CD4-positive, alpha-beta T cell (primary cell): Measurements from ENCODE around the gene DRAM1. TPM values are rescaled to one million over a fixed set of nuclear protein-coding genes. Genes with fewer than 3 reads are reported as not detected.

Experiments
- ATAC-seq: fragments of 200-7000 bp; cut with Tn5 transposase; one replicate; pipeline ENCODE4 v1.10.0; 2022; ENCODE audit warnings: mild to moderate bottlenecking; ENCODE audit not compliant: poor library complexity
- CTCF ChIA-PET: fragments of 350-600 bp; sonication (Branson Sonifier 250); formaldehyde crosslinking; loops from one replicate; lab custom pipeline; 2021; ENCODE audit warnings: antibody characterized with exemption, inconsistent platforms; lab: Charles Lee
- POLR2A ChIA-PET: fragments of 350-600 bp; sonication (Branson Sonifier 250); formaldehyde crosslinking; loops from one replicate; lab custom pipeline; 2021; ENCODE audit warnings: antibody characterized with exemption, inconsistent platforms; lab: Charles Lee
- DNase-seq, 14 experiments: peaks; one replicate each; pipeline ENCODE4 v3.0.0-alpha.2; 2013 to 2020; ENCODE audit warnings: mixed read lengths in 2 of 14
- H3K27ac ChIP-seq, 2 donors: one replicate each; pipeline versions ENCODE4 v1.5.1 to v1.7.0; 2013; ENCODE audit warnings: low read length in 2 of 2, low read depth in 1 of 2, mild to moderate bottlenecking in 1 of 2
- H3K27me3 ChIP-seq, 2 experiments: 1 replicate in 1 of 2; 2 replicates in 1 of 2; pipeline versions ENCODE4 v1.6.1 to v1.7.0; 2013; ENCODE audit warnings: low read length in 2 of 2, control low read depth in 1 of 2, mild to moderate bottlenecking in 1 of 2, moderate library complexity in 1 of 2; ENCODE audit not compliant: insufficient read depth in 2 of 2, control insufficient read depth in 1 of 2
- H3K36me3 ChIP-seq: one replicate; pipeline ENCODE4 v1.6.1; 2013; ENCODE audit warnings: low read length, control low read depth; ENCODE audit not compliant: insufficient read depth
- H3K4me1 ChIP-seq: one replicate; pipeline ENCODE4 v1.6.1; 2013; ENCODE audit warnings: low read length, control low read depth; ENCODE audit not compliant: insufficient read depth
- H3K4me3 ChIP-seq: one replicate; pipeline ENCODE4 v1.5.1; 2013; ENCODE audit warnings: mild to moderate bottlenecking, low read length, moderate library complexity
- H3K9me3 ChIP-seq, 2 experiments: 1 replicate in 1 of 2; 2 replicates in 1 of 2; pipeline versions ENCODE4 v1.6.1 to v1.7.0; 2013; ENCODE audit warnings: low read length in 2 of 2, mild to moderate bottlenecking in 2 of 2, control low read depth in 1 of 2, moderate library complexity in 1 of 2; ENCODE audit not compliant: control insufficient read depth in 1 of 2, insufficient read depth in 1 of 2
- H3K27ac Mint-ChIP-seq: one replicate; pipeline ENCODE4 v1.8.0; 2020; ENCODE audit warnings: mixed read lengths
- H3K27me3 Mint-ChIP-seq: one replicate; pipeline ENCODE4 v1.8.0; 2021; ENCODE audit warnings: mixed read lengths
- H3K36me3 Mint-ChIP-seq: one replicate; pipeline ENCODE4 v1.8.0; 2021; ENCODE audit warnings: low read depth, mixed read lengths
- H3K4me1 Mint-ChIP-seq: one replicate; pipeline ENCODE4 v1.8.0; 2021; ENCODE audit warnings: low read depth, mixed read lengths
- H3K4me3 Mint-ChIP-seq: one replicate; pipeline ENCODE4 v1.8.0; 2020; ENCODE audit warnings: mild to moderate bottlenecking, mixed read lengths
- H3K9me3 Mint-ChIP-seq: one replicate; pipeline ENCODE4 v1.8.0; 2020; ENCODE audit warnings: mixed read lengths
- intact Hi-C, 2 experiments: fragments of 100-400 bp; cut with DNase I in 1 of 2; cut with micrococcal nuclease in 1 of 2; formaldehyde crosslinking; loops; one replicate each; pipeline versions ENCODE4 v1.15.1 to v1.9.0; 2023 to 2025; cut with DNase I, micrococcal nuclease
- total RNA-seq, 174 experiments: library from RNA in 2 of 174; stranded (reverse) in 2 of 174; gene quantifications; one replicate each; pipeline ENCODE4 v1.2.3 and lab custom pipeline; 2021 to 2026
- TF ChIP-seq, protein P1 (sequence below): fragments of 200-600 bp; IDR thresholded peaks from one replicate; pipeline ENCODE4 v1.8.0; 2022; ENCODE audit warnings: antibody characterized with exemption, mild to moderate bottlenecking

Gene DRAM1
- total RNA-seq, 2 experiments from 2014 or later = 1.3 to 1.6 TPM

DNA sequence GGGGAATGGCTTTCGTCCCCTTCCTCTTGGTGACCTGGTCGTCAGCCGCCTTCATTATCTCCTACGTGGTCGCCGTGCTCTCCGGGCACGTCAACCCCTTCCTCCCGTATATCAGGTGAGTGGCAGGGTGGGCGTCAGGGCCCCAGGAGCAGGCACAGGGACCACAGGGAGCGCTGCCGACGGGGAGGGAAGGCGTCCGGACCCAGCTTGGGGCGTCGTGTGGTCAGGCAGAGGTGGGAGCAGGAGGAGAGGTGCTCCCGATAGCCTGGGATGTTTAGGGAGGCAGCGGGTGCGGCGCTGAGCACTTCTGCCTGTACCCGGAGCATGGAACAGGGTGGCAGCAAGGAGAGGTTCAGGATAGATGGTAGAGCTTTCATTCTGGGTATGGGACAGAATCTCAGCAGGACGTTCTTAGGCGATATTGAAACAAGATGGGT is 444 bp downstream of the DRAM1 start:
- no peaks in the 10 kb centered on the region for H3K27me3 Mint-ChIP-seq
- H3K36me3 ChIP-seq = no peaks in the 10 kb centered on the region
- no peaks in the 10 kb centered on the region for H3K36me3 Mint-ChIP-seq
- TF ChIP-seq, protein P1, sequence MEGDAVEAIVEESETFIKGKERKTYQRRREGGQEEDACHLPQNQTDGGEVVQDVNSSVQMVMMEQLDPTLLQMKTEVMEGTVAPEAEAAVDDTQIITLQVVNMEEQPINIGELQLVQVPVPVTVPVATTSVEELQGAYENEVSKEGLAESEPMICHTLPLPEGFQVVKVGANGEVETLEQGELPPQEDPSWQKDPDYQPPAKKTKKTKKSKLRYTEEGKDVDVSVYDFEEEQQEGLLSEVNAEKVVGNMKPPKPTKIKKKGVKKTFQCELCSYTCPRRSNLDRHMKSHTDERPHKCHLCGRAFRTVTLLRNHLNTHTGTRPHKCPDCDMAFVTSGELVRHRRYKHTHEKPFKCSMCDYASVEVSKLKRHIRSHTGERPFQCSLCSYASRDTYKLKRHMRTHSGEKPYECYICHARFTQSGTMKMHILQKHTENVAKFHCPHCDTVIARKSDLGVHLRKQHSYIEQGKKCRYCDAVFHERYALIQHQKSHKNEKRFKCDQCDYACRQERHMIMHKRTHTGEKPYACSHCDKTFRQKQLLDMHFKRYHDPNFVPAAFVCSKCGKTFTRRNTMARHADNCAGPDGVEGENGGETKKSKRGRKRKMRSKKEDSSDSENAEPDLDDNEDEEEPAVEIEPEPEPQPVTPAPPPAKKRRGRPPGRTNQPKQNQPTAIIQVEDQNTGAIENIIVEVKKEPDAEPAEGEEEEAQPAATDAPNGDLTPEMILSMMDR = no peak
- no peaks in the 10 kb centered on the region for H3K27me3 ChIP-seq
- intact Hi-C loops = loop anchor here in 1 of 2 experiments (5.0 to 10.0 kb wide), 2 partner anchors 187 to 244 kb away; partner anchors contain the start of genes NUP37, PARPBP and WASHC3
- ChIA-PET POLR2A (interaction anchor here (0.9 to 1.7 kb wide), 2 partner anchors 13 to 48 kb away, joined by 3 to 7 read pairs; no protein-coding TSS in a partner anchor), CTCF (interaction anchor here (1.2 to 1.3 kb wide), 4 partner anchors 38 to 118 kb away, joined by 3 to 5 read pairs (median 4); no protein-coding TSS in a partner anchor)
- H3K4me3 ChIP-seq = peak overlapping the region; percentile 79
- H3K4me1 Mint-ChIP-seq = peaks cover 7% of the 10 kb centered on the region
- no peak overlapping the region for H3K27ac ChIP-seq
- H3K9me3 ChIP-seq = no peaks in the 10 kb centered on the region
- peak in 1 of 14 experiments; percentile 15 for DNase-seq
- H3K4me1 ChIP-seq = peaks cover 18% of the 10 kb centered on the region
- ATAC-seq = peak; percentile 18
- H3K27ac Mint-ChIP-seq = peak overlapping the region; percentile 72
- H3K9me3 Mint-ChIP-seq = no peaks in the 10 kb centered on the region
- H3K4me3 Mint-ChIP-seq = peak overlapping the region; percentile 86

DNA sequence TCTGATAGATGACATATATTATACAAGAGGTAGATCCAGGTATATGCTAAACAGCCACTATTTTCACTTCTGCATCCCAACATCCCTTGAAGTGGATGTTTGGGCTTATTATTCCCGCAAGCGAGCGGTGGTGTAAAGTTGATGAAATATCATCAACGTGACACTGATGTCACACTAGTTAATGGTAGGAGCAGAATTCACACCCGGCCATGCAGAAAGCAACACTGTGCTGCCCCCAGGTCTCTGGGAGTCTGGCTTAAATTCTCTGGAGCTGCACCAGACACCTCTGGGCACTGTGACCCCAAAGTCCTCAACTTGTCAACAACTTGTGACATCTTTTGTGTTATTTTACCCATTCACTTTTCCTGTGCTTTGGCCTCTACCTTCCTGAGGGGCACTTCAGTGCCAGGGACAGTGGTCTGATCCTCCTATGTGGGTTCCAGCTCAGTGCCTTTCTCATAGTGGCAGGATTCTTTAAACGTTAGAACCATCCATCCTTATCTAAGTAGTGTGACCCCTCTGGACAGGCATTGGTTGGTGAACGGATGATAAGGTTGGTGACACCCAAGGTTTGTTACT is 952 bp downstream of the DRAM1 start:
- Histone ChIP-seq H3K4me3 (peak overlapping the region; percentile 79), H3K36me3 (no peaks in the 10 kb centered on the region), H3K27me3 (no peaks in the 10 kb centered on the region), H3K4me1 (peaks cover 18% of the 10 kb centered on the region), H3K27ac (no peak overlapping the region), H3K9me3 (no peaks in the 10 kb centered on the region)
- peaks cover 7% of the 10 kb centered on the region for H3K4me1 Mint-ChIP-seq
- ATAC-seq (no peak), DNase-seq (peak in 2 of 14 experiments; percentile 27 to 31)
- H3K27ac Mint-ChIP-seq = peak overlapping the region; percentile 72
- no peaks in the 10 kb centered on the region for H3K9me3 Mint-ChIP-seq
- peak overlapping the region; percentile 86 for H3K4me3 Mint-ChIP-seq
- intact Hi-C loops = loop anchor here in 1 of 2 experiments (5.0 to 10.0 kb wide), 2 partner anchors 186 to 244 kb away; partner anchors contain the start of genes NUP37, PARPBP and WASHC3
- POLR2A ChIA-PET = interaction anchor here (1.7 kb wide), 1 partner anchor 48 kb away, joined by 7 read pairs; no protein-coding TSS in a partner anchor
- TF ChIP-seq, protein P1 = no peak
- CTCF ChIA-PET = interaction anchor here (1.2 to 1.3 kb wide), 3 partner anchors 54 to 119 kb away, joined by 3 to 4 read pairs (median 4); no protein-coding TSS in a partner anchor
- no peaks in the 10 kb centered on the region for H3K36me3 Mint-ChIP-seq
- H3K27me3 Mint-ChIP-seq = no peaks in the 10 kb centered on the region

DNA sequence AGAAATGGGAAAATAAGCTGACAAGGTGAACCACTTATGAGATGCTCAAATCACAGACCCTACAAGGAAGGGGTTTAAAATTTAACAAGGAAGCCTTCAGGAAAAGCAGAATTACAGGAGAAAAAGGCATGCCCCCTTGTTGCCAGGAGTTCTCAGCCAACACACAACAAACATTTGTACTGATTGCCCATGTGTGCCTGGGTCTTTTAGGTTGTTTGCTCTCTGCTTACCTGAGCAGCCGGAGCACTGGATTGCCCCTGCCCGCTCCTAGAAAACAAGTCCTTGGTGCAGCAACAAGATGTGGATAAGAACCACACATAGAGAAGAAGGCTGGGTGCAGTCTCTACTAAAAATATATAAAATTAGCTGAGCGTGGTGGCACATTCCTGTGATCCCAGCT is 3.4 kb downstream of the DRAM1 start:
- intact Hi-C loops = no loop called here
- Histone ChIP-seq H3K9me3 (no peaks in the 10 kb centered on the region), H3K36me3 (no peaks in the 10 kb centered on the region), H3K27ac (no peak overlapping the region), H3K4me3 (no peak overlapping the region), H3K4me1 (peaks cover 18% of the 10 kb centered on the region), H3K27me3 (no peaks in the 10 kb centered on the region)
- TF ChIP-seq, protein P1 = no peak
- POLR2A ChIA-PET = interaction anchor here (0.6 kb wide), 1 partner anchor 198 kb away, joined by 5 read pairs; no protein-coding TSS in a partner anchor
- CTCF ChIA-PET = no interaction called here
- H3K27me3 Mint-ChIP-seq = no peaks in the 10 kb centered on the region
- H3K27ac Mint-ChIP-seq = no peak overlapping the region
- DNase-seq (no peak), ATAC-seq (no peak)
- H3K4me1 Mint-ChIP-seq = peaks cover 7% of the 10 kb centered on the region
- no peaks in the 10 kb centered on the region for H3K9me3 Mint-ChIP-seq
- peak overlapping the region; percentile 30 for H3K4me3 Mint-ChIP-seq
- no peaks in the 10 kb centered on the region for H3K36me3 Mint-ChIP-seq
